Calu3 (cell line): ENCODE data around the gene OPN4. TPM values are rescaled to one million over a fixed set of nuclear protein-coding genes. Genes with fewer than 3 reads are reported as not detected.
A peak's percentile ranks its signal among the peaks of the same experiment; 100 is the strongest.

Experiments used
- BruUV-seq: library from RNA; stranded (reverse); fragments of 400-500 nt; replicated peaks from 2 replicates; lab custom pipeline; 2021; lab: Mats Ljungman, UMichigan
- CTCF ChIA-PET: fragments of 300-600 bp; sonication (Branson Sonifier 250); formaldehyde crosslinking; loops from one replicate; lab custom pipeline; 2022; ENCODE audit warnings: antibody characterized with exemption; lab: Charles Lee
- DNase-seq: peaks from one replicate; pipeline ENCODE4 v3.0.0; 2022
- H3K27ac Mint-ChIP-seq: one replicate; pipeline ENCODE4 v1.8.0; 2022; ENCODE audit warnings: mixed read lengths; ENCODE audit not compliant: unreplicated experiment
- H3K27me3 Mint-ChIP-seq: one replicate; pipeline ENCODE4 v1.8.0; 2022; ENCODE audit warnings: mixed read lengths; ENCODE audit not compliant: unreplicated experiment
- H3K36me3 Mint-ChIP-seq: one replicate; pipeline ENCODE4 v1.8.0; 2022; ENCODE audit warnings: mild to moderate bottlenecking, moderate library complexity, mixed read lengths; ENCODE audit not compliant: insufficient read depth, unreplicated experiment
- H3K4me1 Mint-ChIP-seq: one replicate; pipeline ENCODE4 v1.8.0; 2022; ENCODE audit warnings: mild to moderate bottlenecking, low read depth, mixed read lengths; ENCODE audit not compliant: unreplicated experiment
- H3K4me3 Mint-ChIP-seq: one replicate; pipeline ENCODE4 v1.8.0; 2022; ENCODE audit warnings: mild to moderate bottlenecking, low read depth, moderate library complexity, mixed read lengths; ENCODE audit not compliant: unreplicated experiment
- H3K9me3 Mint-ChIP-seq: one replicate; pipeline ENCODE4 v1.8.0; 2022; ENCODE audit warnings: low read depth, mixed read lengths; ENCODE audit not compliant: unreplicated experiment
- intact Hi-C: fragments of 100-400 bp; cut with micrococcal nuclease; formaldehyde crosslinking; loops from one replicate; pipeline ENCODE4 v1.10.0; 2022; ENCODE audit not compliant: unreplicated experiment
- total RNA-seq: library from RNA; stranded (reverse); gene quantifications from 2 replicates; pipeline ENCODE4 v1.2.3, GENCODE V29; 2022
- TF ChIP-seq, protein P1 (sequence below): fragments of 200-600 bp; IDR thresholded peaks from one replicate; pipeline ENCODE4 v1.8.0; 2022; ENCODE audit warnings: antibody characterized with exemption; ENCODE audit not compliant: unreplicated experiment

Gene OPN4
- total RNA-seq, 1 experiment from 2014 or later = not detected

DNA sequence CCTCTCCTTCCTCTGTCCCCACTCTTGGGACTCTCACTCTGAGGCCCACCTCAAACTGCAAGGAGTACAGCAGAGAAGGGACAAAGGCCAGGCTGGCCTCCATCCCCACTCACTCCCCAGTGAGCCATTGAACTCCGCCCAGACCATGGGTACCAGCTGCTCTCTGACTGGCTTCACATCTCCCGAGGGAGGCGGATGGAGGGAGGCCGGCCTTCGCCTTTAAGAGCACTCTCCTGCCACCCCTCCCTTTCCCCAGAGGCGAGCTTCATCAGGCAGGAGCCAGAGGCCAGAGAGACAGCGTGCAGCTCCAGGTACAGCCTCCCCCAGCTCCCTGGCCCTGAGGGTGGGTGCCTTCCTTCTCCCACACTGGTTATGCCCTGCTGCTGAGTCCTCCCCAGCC, 12.2 kb downstream of the OPN4 start:
- Mint-ChIP-seq H3K4me3 (no peak overlapping the region), H3K27ac (no peak overlapping the region), H3K4me1 (peaks cover 14% of the 10 kb centered on the region), H3K9me3 (no peaks in the 10 kb centered on the region), H3K36me3 (no peaks in the 10 kb centered on the region), H3K27me3 (peaks cover 14% of the 10 kb centered on the region)
- no peak for DNase-seq
- CTCF ChIA-PET = interaction anchor here (0.6 kb wide), 1 partner anchor 301 kb away, joined by 3 read pairs; no protein-coding TSS in a partner anchor
- TF ChIP-seq, protein P1, sequence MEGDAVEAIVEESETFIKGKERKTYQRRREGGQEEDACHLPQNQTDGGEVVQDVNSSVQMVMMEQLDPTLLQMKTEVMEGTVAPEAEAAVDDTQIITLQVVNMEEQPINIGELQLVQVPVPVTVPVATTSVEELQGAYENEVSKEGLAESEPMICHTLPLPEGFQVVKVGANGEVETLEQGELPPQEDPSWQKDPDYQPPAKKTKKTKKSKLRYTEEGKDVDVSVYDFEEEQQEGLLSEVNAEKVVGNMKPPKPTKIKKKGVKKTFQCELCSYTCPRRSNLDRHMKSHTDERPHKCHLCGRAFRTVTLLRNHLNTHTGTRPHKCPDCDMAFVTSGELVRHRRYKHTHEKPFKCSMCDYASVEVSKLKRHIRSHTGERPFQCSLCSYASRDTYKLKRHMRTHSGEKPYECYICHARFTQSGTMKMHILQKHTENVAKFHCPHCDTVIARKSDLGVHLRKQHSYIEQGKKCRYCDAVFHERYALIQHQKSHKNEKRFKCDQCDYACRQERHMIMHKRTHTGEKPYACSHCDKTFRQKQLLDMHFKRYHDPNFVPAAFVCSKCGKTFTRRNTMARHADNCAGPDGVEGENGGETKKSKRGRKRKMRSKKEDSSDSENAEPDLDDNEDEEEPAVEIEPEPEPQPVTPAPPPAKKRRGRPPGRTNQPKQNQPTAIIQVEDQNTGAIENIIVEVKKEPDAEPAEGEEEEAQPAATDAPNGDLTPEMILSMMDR = no peak
- intact Hi-C loops = loop anchor here (5.0 kb wide), 1 partner anchor 74 kb away; no protein-coding TSS in a partner anchor
- BruUV-seq = no TSS peak

GRCh38 chr10:86667421-86668181, 13.3 kb downstream of the OPN4 start:
- CTCF ChIA-PET = no interaction called here
- BruUV-seq = no TSS peak
- H3K4me1 Mint-ChIP-seq = peaks cover 14% of the 10 kb centered on the region
- peaks cover 14% of the 10 kb centered on the region for H3K27me3 Mint-ChIP-seq
- H3K4me3 Mint-ChIP-seq = no peak overlapping the region
- no peaks in the 10 kb centered on the region for H3K9me3 Mint-ChIP-seq
- DNase-seq = no peak
- TF ChIP-seq, protein P1 = no peak
- no peak overlapping the region for H3K27ac Mint-ChIP-seq
- H3K36me3 Mint-ChIP-seq = peaks cover 5% of the 10 kb centered on the region
- intact Hi-C loops = loop anchor here (5.0 kb wide), 1 partner anchor 75 kb away; no protein-coding TSS in a partner anchor

- H3K27ac Mint-ChIP-seq = no peak within 1 kb of the TSS
Observed at GRCh38 chr10:86668297-86669165, 14.2 kb downstream of the OPN4 start, which contains the start of gene LDB3. Gene LDB3, plus strand, starts transcription at chr10:86668511. Its CDS starts 181 bp downstream, at chr10:86668692.

More at GRCh38 chr10:86668297-86669165, 14.2 kb downstream of the OPN4 start, which contains the start of gene LDB3:
- TF ChIP-seq, protein P1 = no peak
- peak; percentile 49 for DNase-seq
- peaks cover 5% of the 10 kb centered on the region for H3K36me3 Mint-ChIP-seq
- intact Hi-C loops = loop anchor here (5.0 kb wide), 1 partner anchor 76 kb away; no protein-coding TSS in a partner anchor
- BruUV-seq = no TSS peak
- H3K4me1 Mint-ChIP-seq = peaks cover 14% of the 10 kb centered on the region
- peaks cover 12% of the 10 kb centered on the region for H3K27me3 Mint-ChIP-seq
- H3K9me3 Mint-ChIP-seq = no peaks in the 10 kb centered on the region
- CTCF ChIA-PET = interaction anchor here (0.5 kb wide), 1 partner anchor 1914 kb away, joined by 5 read pairs; the partner anchor contains the start of gene RNLS
- H3K4me3 Mint-ChIP-seq = no peak within 1 kb of the TSS
